ENCODE results near the gene VPS13D. TPM values are rescaled to one million over a fixed set of nuclear protein-coding genes. Genes with fewer than 3 reads are reported as not detected.
A peak's percentile ranks its signal among the peaks of the same experiment; 100 is the strongest.

The VPS13D gene
- total and polyA plus RNA-seq, 2 of the 4 experiments (the other 2 are of a cell fraction): 9.0 to 16.3 TPM

DNA sequence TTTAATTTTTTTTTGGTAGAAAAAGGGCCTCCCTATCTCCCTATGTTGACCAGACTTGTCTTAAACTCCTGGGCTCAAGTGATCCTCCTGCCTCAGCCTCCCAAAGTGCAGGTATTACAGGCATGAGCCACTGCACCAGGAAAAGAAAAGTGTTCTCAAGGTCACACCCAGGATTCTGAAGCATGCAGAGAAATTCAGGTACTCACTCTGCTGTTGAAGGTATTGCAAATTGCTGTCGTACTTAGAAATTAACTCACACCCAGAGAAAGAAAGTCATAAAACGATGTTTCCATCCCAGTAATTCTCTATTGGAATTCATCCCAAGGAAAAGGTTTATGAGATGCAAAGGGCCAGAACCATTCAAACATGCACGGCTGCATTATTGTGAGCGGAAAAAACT is 314.5 kb downstream of the VPS13D start:
- H3K4me1 ChIP-seq (ENCODE audit: control insufficient read depth, insufficient read depth, low read length): peaks cover 25% of the 10 kb centered on the region
- no peak overlapping the region for H3K56ac ChIP-seq (ENCODE audit: extremely low read depth, insufficient read depth, low read length)
- H2BK20ac ChIP-seq (ENCODE audit: low read depth, low read length): no peak overlapping the region
- no peaks in the 10 kb centered on the region for H3K36me3 ChIP-seq (ENCODE audit: control insufficient read depth, insufficient read depth, low read length)
- no peak overlapping the region for H2BK5ac ChIP-seq (ENCODE audit: low read depth, low read length, poor library complexity, severe bottlenecking)
- H3K14ac ChIP-seq (replicated peaks; ENCODE audit: low read depth, low read length): no peak overlapping the region
- TF ChIP-seq MXI1 (IDR thresholded peaks at IDR 0.05; ENCODE audit: borderline replicate concordance, low read depth, low read length) (no peak), SMC3 (IDR thresholded peaks at IDR 0.05; ENCODE audit: low read depth, low read length) (no peak), RCOR1 (IDR thresholded peaks at IDR 0.05; ENCODE audit: insufficient replicate concordance, low read length) (no peak)
- TF ChIP-seq, protein P1, sequence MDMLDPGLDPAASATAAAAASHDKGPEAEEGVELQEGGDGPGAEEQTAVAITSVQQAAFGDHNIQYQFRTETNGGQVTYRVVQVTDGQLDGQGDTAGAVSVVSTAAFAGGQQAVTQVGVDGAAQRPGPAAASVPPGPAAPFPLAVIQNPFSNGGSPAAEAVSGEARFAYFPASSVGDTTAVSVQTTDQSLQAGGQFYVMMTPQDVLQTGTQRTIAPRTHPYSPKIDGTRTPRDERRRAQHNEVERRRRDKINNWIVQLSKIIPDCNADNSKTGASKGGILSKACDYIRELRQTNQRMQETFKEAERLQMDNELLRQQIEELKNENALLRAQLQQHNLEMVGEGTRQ (IDR thresholded peaks at IDR 0.05; ENCODE audit: low read depth, low read length): no peak
- no CpG with 5 or more reads among the region's 4 CpGs for WGBS, 2 experiments (ENCODE audit: extremely low coverage in 2 of 2, insufficient read length in 1 of 2)
- no peak for DNase-seq
- H4K8ac ChIP-seq (ENCODE audit: low read depth in 2 of 2, low read length in 2 of 2): no peak overlapping the region
- no peak overlapping the region for H3K27ac ChIP-seq (ENCODE audit: insufficient read depth, low read length)
- no peak overlapping the region for H3K4me3 ChIP-seq (ENCODE audit: insufficient read depth, low read depth, low read length)
- no peak for ATAC-seq (ENCODE audit: low read depth)
- H3K79me1 ChIP-seq (ENCODE audit: low read depth in 1 of 2, low read length in 2 of 2): no peaks in the 10 kb centered on the region
- H3K9ac ChIP-seq (ENCODE audit: low read depth, low read length): no peak overlapping the region
- in situ Hi-C loops (cut with MboI; ENCODE audit: low sequenced_read_pairs): no loop called here
- intact Hi-C loops (cut with micrococcal nuclease): loop anchor here (5.0 kb wide), 1 partner anchor 62 kb away; no protein-coding TSS in a partner anchor
- no peaks in the 10 kb centered on the region for H4K20me1 ChIP-seq (ENCODE audit: insufficient read depth, low read length)
- H4K91ac ChIP-seq (ENCODE audit: insufficient read depth, low read depth, low read length): 0 out of 2 replicates have a peak overlapping the region, but pooled peaks have one; percentile 12
- H2AK9ac ChIP-seq (replicated peaks; ENCODE audit: low read depth, low read length, poor library complexity): no peak overlapping the region
- no peak overlapping the region for H3K18ac ChIP-seq (ENCODE audit: low read depth, low read length)
- no peak overlapping the region for H4K5ac ChIP-seq (ENCODE audit: low read depth, low read length)
- POLR2A ChIA-PET (ENCODE audit: unreplicated experiment): interaction anchor here (0.6 kb wide), 1 partner anchor 420 kb away, joined by 3 read pairs; no protein-coding TSS in a partner anchor
- no peak overlapping the region for H2AFZ ChIP-seq (replicated peaks; ENCODE audit: low read length, poor library complexity)
- 0 out of 2 replicates have a peak overlapping the region, but pooled peaks have one; percentile 30 for H2AK5ac ChIP-seq (ENCODE audit: low read depth, low read length)
- H3K9me1 ChIP-seq (ENCODE audit: insufficient read depth, low read length): peaks cover 4% of the 10 kb centered on the region
- H3K4me2 ChIP-seq (ENCODE audit: low read depth, low read length): no peak overlapping the region
- CTCF ChIA-PET: no interaction called here
- H2BK120ac ChIP-seq (ENCODE audit: low read depth, low read length): peak overlapping the region; percentile 35; the same call in 1 of the 2 replicates
- peaks cover 7% of the 10 kb centered on the region; the same call in 1 of the 2 replicates for H3K27me3 ChIP-seq (ENCODE audit: control insufficient read depth, insufficient read depth, low read length)
- BruUV-seq (replicated peaks): no TSS peak
- no peak overlapping the region for H2BK15ac ChIP-seq (ENCODE audit: low read depth, low read length)
- dilution Hi-C loops (cut with HindIII; ENCODE audit: low sequenced_read_pairs, unreplicated experiment): no loop called here
- no peaks in the 10 kb centered on the region for H3K9me3 ChIP-seq (ENCODE audit: control insufficient read depth, insufficient read depth, low read length)
- H3K4ac ChIP-seq (ENCODE audit: low read depth, low read length): no peak overlapping the region
- H3K23ac ChIP-seq (ENCODE audit: low read depth, low read length): no peak overlapping the region
